Fibroblast of lung (primary cell): ENCODE measurements around the gene DLG5. TPM values are rescaled to one million over a fixed set of nuclear protein-coding genes. Genes with fewer than 3 reads are reported as not detected.

ENCODE experiments used
- DNase-seq, 2 donors: peaks; one replicate each; pipeline versions ENCODE4 v3.0.0 to v3.0.0-alpha.2; 2010; ENCODE audit warnings: low read depth in 2 of 2
- H2AFZ ChIP-seq: 2 replicates; pipeline ENCODE4 v1.5.1; 2012; ENCODE audit warnings: low read length, control low read depth, inconsistent platforms
- H3K27ac ChIP-seq: 2 replicates; pipeline ENCODE4 v1.5.1; 2011; ENCODE audit warnings: low read length, control low read depth; ENCODE audit not compliant: insufficient read depth
- H3K27me3 ChIP-seq: 2 replicates; pipeline ENCODE4 v1.5.1; 2011; ENCODE audit warnings: mild to moderate bottlenecking, low read length; ENCODE audit not compliant: control insufficient read depth, insufficient read depth
- H3K36me3 ChIP-seq: 2 replicates; pipeline ENCODE4 v1.5.1; 2011; ENCODE audit warnings: low read length; ENCODE audit not compliant: control insufficient read depth, insufficient read depth
- H3K4me1 ChIP-seq: 2 replicates; pipeline ENCODE4 v1.5.1; 2011; ENCODE audit warnings: low read length; ENCODE audit not compliant: control insufficient read depth, insufficient read depth; ENCODE audit errors: extremely low read depth
- H3K4me2 ChIP-seq: 2 replicates; pipeline ENCODE4 v1.5.1; 2011; ENCODE audit warnings: low read length, control low read depth; ENCODE audit not compliant: insufficient read depth; ENCODE audit errors: extremely low read depth
- H3K4me3 ChIP-seq, 4 experiments: fragments of 200-600 bp in 1 of 4; sonication (generic) in 1 of 4; replicated peaks in 1 of 4; 2 replicates each; pipeline ENCODE4 v1.5.1; 2011 to 2016; ENCODE audit warnings: low read length in 4 of 4, low read depth in 3 of 4, mild to moderate bottlenecking in 3 of 4, control low read depth in 2 of 4, inconsistent platforms in 1 of 4, mixed read lengths in 1 of 4; ENCODE audit not compliant: insufficient read depth in 1 of 4; ENCODE audit errors: control extremely low read depth in 1 of 4
- H3K79me2 ChIP-seq: 2 replicates; pipeline ENCODE4 v1.5.1; 2012; ENCODE audit warnings: mild to moderate bottlenecking, low read length, inconsistent platforms; ENCODE audit not compliant: control insufficient read depth, insufficient read depth
- H3K9ac ChIP-seq: 2 replicates; pipeline ENCODE4 v1.5.1; 2011; ENCODE audit warnings: mild to moderate bottlenecking, low read length, control low read depth; ENCODE audit not compliant: insufficient read depth
- H3K9me3 ChIP-seq: 2 replicates; pipeline ENCODE4 v1.5.1; 2012; ENCODE audit warnings: low read depth, low read length; ENCODE audit not compliant: control insufficient read depth, insufficient read depth
- H4K20me1 ChIP-seq: 2 replicates; pipeline ENCODE4 v1.5.1; 2011; ENCODE audit warnings: low read length; ENCODE audit not compliant: control insufficient read depth, insufficient read depth; ENCODE audit errors: extremely low read depth
- EZH2 ChIP-seq: IDR thresholded peaks from 2 replicates; pipeline ENCODE4 v1.5.1; 2012; ENCODE audit warnings: low read length, control low read depth, mild to moderate bottlenecking; ENCODE audit errors: missing control alignments
- polyA plus RNA-seq, 2 donors: library from polyadenylated mRNA; depleted of rRNA in 1 of 2; stranded (reverse) in 1 of 2; unstranded in 1 of 2; fragments of >200 nt; gene quantifications; 2 replicates each; pipeline ENCODE4 v1.2.1, GENCODE V29; 2011 to 2012; ENCODE audit warnings: missing spikeins in 1 of 2
- total RNA-seq: library from RNA; depleted of rRNA; stranded (reverse); fragments of >200 nt; gene quantifications from 2 replicates; pipeline ENCODE4 v1.2.1, GENCODE V29; 2014
- TF ChIP-seq, protein P1 (sequence below), 2 donors: IDR thresholded peaks in 1 of 2; conservative IDR thresholded peaks in 1 of 2; 1 replicate in 1 of 2; 2 replicates in 1 of 2; pipeline ENCODE4 v1.5.1; 2011 to 2012; ENCODE audit warnings: low read length in 2 of 2, control low read depth in 1 of 2, inconsistent platforms in 1 of 2, low read depth in 1 of 2, mild to moderate bottlenecking in 1 of 2

Gene DLG5
- total and polyA plus RNA-seq, 2 donors (not counting 1 experiment from before 2014, with no cell fraction given) = 15.3 to 40.8 TPM

DNA sequence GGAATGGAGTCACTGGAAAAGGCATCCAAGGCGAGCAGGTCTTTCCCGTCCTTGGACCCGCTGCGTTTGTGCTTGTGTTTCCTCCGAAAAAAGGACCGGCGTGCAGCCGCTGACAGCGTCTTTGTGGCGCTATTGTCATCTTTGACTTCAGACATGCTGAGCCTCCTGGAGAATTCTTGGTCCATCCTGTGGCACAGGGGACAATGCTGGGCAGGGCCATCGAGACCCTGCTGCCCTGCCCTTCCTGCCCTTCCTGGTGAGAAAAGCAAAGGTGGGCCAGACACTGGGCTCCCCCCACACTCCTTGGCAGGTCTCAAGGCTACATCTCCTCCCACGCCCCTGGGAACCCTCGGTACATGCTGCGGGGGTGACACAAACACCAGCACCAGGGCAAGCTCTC lies 120.9 kb downstream of the DLG5 start:
- Histone ChIP-seq H3K4me3 (no peak overlapping the region), H3K79me2 (no peaks in the 10 kb centered on the region), H3K4me2 (no peak overlapping the region), H4K20me1 (no peaks in the 10 kb centered on the region), H3K27me3 (no peaks in the 10 kb centered on the region), H3K27ac (no peak overlapping the region), H3K9ac (no peak overlapping the region), H3K9me3 (no peaks in the 10 kb centered on the region), H2AFZ (no peak overlapping the region), H3K4me1 (peaks cover 2% of the 10 kb centered on the region), H3K36me3 (peaks cover 14% of the 10 kb centered on the region)
- TF ChIP-seq EZH2 = no peak
- TF ChIP-seq, protein P1, sequence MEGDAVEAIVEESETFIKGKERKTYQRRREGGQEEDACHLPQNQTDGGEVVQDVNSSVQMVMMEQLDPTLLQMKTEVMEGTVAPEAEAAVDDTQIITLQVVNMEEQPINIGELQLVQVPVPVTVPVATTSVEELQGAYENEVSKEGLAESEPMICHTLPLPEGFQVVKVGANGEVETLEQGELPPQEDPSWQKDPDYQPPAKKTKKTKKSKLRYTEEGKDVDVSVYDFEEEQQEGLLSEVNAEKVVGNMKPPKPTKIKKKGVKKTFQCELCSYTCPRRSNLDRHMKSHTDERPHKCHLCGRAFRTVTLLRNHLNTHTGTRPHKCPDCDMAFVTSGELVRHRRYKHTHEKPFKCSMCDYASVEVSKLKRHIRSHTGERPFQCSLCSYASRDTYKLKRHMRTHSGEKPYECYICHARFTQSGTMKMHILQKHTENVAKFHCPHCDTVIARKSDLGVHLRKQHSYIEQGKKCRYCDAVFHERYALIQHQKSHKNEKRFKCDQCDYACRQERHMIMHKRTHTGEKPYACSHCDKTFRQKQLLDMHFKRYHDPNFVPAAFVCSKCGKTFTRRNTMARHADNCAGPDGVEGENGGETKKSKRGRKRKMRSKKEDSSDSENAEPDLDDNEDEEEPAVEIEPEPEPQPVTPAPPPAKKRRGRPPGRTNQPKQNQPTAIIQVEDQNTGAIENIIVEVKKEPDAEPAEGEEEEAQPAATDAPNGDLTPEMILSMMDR (conservative IDR thresholded peaks at IDR 0.05 in 1 of 2, IDR thresholded peaks at IDR 0.05 in 1 of 2; ENCODE audit: low read depth in 1 of 2, low read length in 2 of 2) = no peak
- DNase-seq = no peak

DNA sequence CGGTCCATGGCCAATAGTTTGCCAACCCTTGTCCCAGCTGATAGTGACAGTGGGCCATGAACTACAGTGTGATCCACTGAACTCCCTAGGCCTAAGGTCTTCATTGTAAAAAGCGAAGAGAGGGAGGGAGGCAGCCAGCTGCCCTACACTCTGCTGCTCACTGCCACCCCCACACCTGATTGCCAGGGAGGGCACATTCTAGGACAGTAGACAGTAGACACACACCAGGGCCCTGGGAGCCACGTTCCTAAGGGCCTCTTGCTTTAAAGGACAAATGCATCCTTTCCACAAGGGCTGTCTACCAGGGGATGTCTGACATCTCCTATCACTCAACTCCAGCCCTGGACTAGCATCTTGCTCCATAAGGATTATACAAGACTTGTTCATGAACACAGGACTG lies 122.2 kb downstream of the DLG5 start:
- no peak overlapping the region for H3K4me3 ChIP-seq
- TF ChIP-seq, protein P1 (conservative IDR thresholded peaks at IDR 0.05 in 1 of 2, IDR thresholded peaks at IDR 0.05 in 1 of 2; ENCODE audit: low read depth in 1 of 2, low read length in 2 of 2) = no peak
- no peak for TF ChIP-seq EZH2
- no peaks in the 10 kb centered on the region for H3K79me2 ChIP-seq
- no peak for DNase-seq
- no peak overlapping the region for H3K27ac ChIP-seq
- H2AFZ ChIP-seq = no peak overlapping the region
- no peaks in the 10 kb centered on the region for H3K27me3 ChIP-seq
- H3K9me3 ChIP-seq = no peaks in the 10 kb centered on the region
- no peak overlapping the region for H3K4me2 ChIP-seq
- peaks cover 15% of the 10 kb centered on the region for H3K36me3 ChIP-seq
- H3K9ac ChIP-seq = no peak overlapping the region
- H3K4me1 ChIP-seq = peaks cover 2% of the 10 kb centered on the region
- no peaks in the 10 kb centered on the region for H4K20me1 ChIP-seq

DNA sequence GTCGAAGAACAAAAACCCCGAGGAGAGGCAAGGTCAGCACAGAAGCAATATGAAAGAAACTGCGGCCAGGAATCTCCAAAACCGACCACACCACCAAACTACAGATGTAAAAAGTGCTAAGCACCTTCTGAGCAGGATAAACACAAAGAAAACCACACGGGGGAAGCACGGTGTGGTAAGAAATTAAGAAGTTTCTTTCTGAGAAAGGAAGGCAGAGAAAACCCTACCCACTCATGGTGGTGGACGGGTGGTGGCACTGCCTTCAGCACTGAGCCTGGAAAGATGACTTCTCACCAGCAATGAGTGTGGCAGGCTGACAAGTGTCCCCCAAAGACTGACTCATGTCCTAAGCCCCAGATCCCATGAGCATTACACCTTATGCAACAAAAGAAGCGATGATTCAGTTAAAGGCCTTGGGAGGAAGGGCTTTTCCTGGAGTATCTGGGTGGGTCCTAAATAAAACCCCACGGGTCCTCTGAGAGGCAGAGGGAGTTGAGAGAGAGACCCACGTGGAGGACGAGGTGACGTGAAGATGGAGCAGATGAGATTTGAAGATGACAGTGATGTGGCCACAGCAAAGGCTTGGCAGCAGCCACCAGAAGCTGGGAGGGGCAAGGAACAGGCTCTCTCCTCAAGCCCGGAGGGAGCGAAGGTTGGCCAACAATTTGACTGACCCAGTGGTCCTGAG lies 124.9 kb downstream of the DLG5 start:
- Histone ChIP-seq H3K4me3 (no peak overlapping the region), H3K79me2 (no peaks in the 10 kb centered on the region), H3K27ac (no peak overlapping the region), H3K36me3 (peaks cover 12% of the 10 kb centered on the region), H3K9me3 (no peaks in the 10 kb centered on the region), H3K4me2 (no peak overlapping the region), H3K27me3 (no peaks in the 10 kb centered on the region), H2AFZ (no peak overlapping the region), H4K20me1 (no peaks in the 10 kb centered on the region), H3K9ac (no peak overlapping the region), H3K4me1 (peaks cover 2% of the 10 kb centered on the region)
- peak in 1 of 2 donors; percentile 78 for DNase-seq
- no peak for TF ChIP-seq EZH2
- TF ChIP-seq, protein P1 (conservative IDR thresholded peaks at IDR 0.05 in 1 of 2, IDR thresholded peaks at IDR 0.05 in 1 of 2; ENCODE audit: low read depth in 1 of 2, low read length in 2 of 2) = no peak
